Mesendoderm (in vitro differentiated cells): ENCODE data around the gene KEL.

Experiments used
- DNase-seq: peaks from one replicate; pipeline ENCODE4 v3.0.0; 2013
- H2AK5ac ChIP-seq: 2 replicates; pipeline ENCODE4 v1.6.1; 2013; ENCODE audit warnings: low read length, inconsistent platforms
- H2BK120ac ChIP-seq: 2 replicates; pipeline ENCODE4 v1.6.1; 2013; ENCODE audit warnings: low read depth, mild to moderate bottlenecking, low read length, moderate library complexity, mixed read lengths
- H2BK15ac ChIP-seq: replicated peaks from 2 replicates; pipeline ENCODE4 v1.6.1; 2013; ENCODE audit warnings: low read depth, mild to moderate bottlenecking, moderate library complexity
- H2BK5ac ChIP-seq: 2 replicates; pipeline ENCODE4 v1.6.1; 2013; ENCODE audit warnings: low read length, inconsistent platforms
- H3K18ac ChIP-seq: 2 replicates; pipeline ENCODE4 v1.6.1; 2013; ENCODE audit warnings: mild to moderate bottlenecking, low read length, mixed read lengths
- H3K23ac ChIP-seq: one replicate; pipeline ENCODE4 v1.6.1; 2013; ENCODE audit warnings: low read length
- H3K27ac ChIP-seq: 2 replicates; pipeline ENCODE4 v1.5.1; 2013; ENCODE audit warnings: low read depth, mild to moderate bottlenecking, inconsistent platforms, low read length, moderate library complexity
- H3K27me3 ChIP-seq: 2 replicates; pipeline ENCODE4 v1.6.1; 2013; ENCODE audit warnings: low read length, control low read depth, mild to moderate bottlenecking, inconsistent platforms; ENCODE audit not compliant: insufficient read depth, poor library complexity
- H3K36me3 ChIP-seq: 2 replicates; pipeline ENCODE4 v1.6.1; 2013; ENCODE audit warnings: low read length, inconsistent platforms; ENCODE audit not compliant: control insufficient read depth, insufficient read depth
- H3K4ac ChIP-seq: one replicate; pipeline ENCODE4 v1.6.1; 2013; ENCODE audit warnings: low read depth, mild to moderate bottlenecking, low read length, moderate library complexity
- H3K4me1 ChIP-seq: 2 replicates; pipeline ENCODE4 v1.6.1; 2013; ENCODE audit warnings: low read depth, low read length, inconsistent platforms; ENCODE audit not compliant: control insufficient read depth
- H3K4me2 ChIP-seq: 2 replicates; pipeline ENCODE4 v1.6.1; 2013; ENCODE audit warnings: low read length
- H3K4me3 ChIP-seq: 2 replicates; pipeline ENCODE4 v1.5.1; 2013; ENCODE audit warnings: mild to moderate bottlenecking, low read length
- H3K56ac ChIP-seq: one replicate; pipeline ENCODE4 v1.6.1; 2013; ENCODE audit warnings: low read length
- H3K79me1 ChIP-seq: 2 replicates; pipeline ENCODE4 v1.6.1; 2013; ENCODE audit warnings: low read length, inconsistent platforms
- H3K79me2 ChIP-seq: 2 replicates; pipeline ENCODE4 v1.6.1; 2013; ENCODE audit warnings: mild to moderate bottlenecking, low read length; ENCODE audit not compliant: control insufficient read depth, insufficient read depth
- H3K9ac ChIP-seq: 2 replicates; pipeline ENCODE4 v1.6.1; 2013; ENCODE audit warnings: low read length, inconsistent platforms
- H4K5ac ChIP-seq: one replicate; pipeline ENCODE4 v1.6.1; 2013; ENCODE audit warnings: low read length
- H4K8ac ChIP-seq: one replicate; pipeline ENCODE4 v1.6.1; 2013; ENCODE audit warnings: low read depth, mild to moderate bottlenecking, control low read depth, low read length, moderate library complexity
- WGBS: extraction: QIAGEN DNeasy Blood & Tissue Kit; methylation state at CpG from one replicate; pipeline ENCODE4 v1.1.7; 2013; ENCODE audit warnings: low lambda C conversion rate, missing lambda C conversion rate; ENCODE audit not compliant: insufficient coverage; ENCODE audit errors: extremely low coverage; 5-methylcytosine and 5-hydroxymethylcytosine counted together

The KEL gene

GRCh38 chr7:142960955-142961512 lies 1.1 kb downstream of the KEL start:
- no peaks in the 10 kb centered on the region for H3K79me1 ChIP-seq
- H3K36me3 ChIP-seq, result no peaks in the 10 kb centered on the region
- peaks cover 6% of the 10 kb centered on the region for H3K79me2 ChIP-seq
- H3K23ac ChIP-seq, result no peak overlapping the region
- H2AK5ac ChIP-seq, result no peak overlapping the region
- no peak overlapping the region for H2BK15ac ChIP-seq
- no peak overlapping the region for H2BK5ac ChIP-seq
- H3K4me1 ChIP-seq, result peaks cover 35% of the 10 kb centered on the region
- no CpG with 5 or more reads among the region's 5 CpGs for WGBS
- H3K4ac ChIP-seq, result peak overlapping the region; percentile 6
- DNase-seq, result peak; percentile 32
- peak overlapping the region; percentile 0 for H3K4me2 ChIP-seq
- H4K5ac ChIP-seq, result no peak overlapping the region
- no peaks in the 10 kb centered on the region for H3K27me3 ChIP-seq
- H3K9ac ChIP-seq, result peak overlapping the region; percentile 80
- H3K56ac ChIP-seq, result peak overlapping the region; percentile 89
- H4K8ac ChIP-seq, result no peak overlapping the region
- H3K18ac ChIP-seq, result peak overlapping the region; percentile 77
- H2BK120ac ChIP-seq, result peak overlapping the region; percentile 15
- no peak overlapping the region for H3K4me3 ChIP-seq
- no peak overlapping the region for H3K27ac ChIP-seq

GRCh38 chr7:142959202-142959601 lies 3.0 kb downstream of the KEL start:
- Histone ChIP-seq H4K5ac (no peak overlapping the region), H3K27ac (no peak overlapping the region)

GRCh38 chr7:142957723-142958122 lies 4.4 kb downstream of the KEL start:
- Histone ChIP-seq H4K8ac (no peak overlapping the region), H3K4me1 (peaks cover 27% of the 10 kb centered on the region), H2BK15ac (no peak overlapping the region), H3K4ac (peak overlapping the region; percentile 57), H3K79me2 (peaks cover 6% of the 10 kb centered on the region), H2BK5ac (peak overlapping the region; percentile 93), H3K27me3 (no peaks in the 10 kb centered on the region), H2BK120ac (peak overlapping the region; percentile 32), H3K27ac (peak overlapping the region; percentile 53), H3K4me2 (no peak overlapping the region), H3K79me1 (no peaks in the 10 kb centered on the region), H4K5ac (peak overlapping the region; percentile 2), H3K18ac (peak overlapping the region; percentile 29), H2AK5ac (peak overlapping the region; percentile 86), H3K9ac (peak overlapping the region; percentile 39), H3K23ac (peak overlapping the region; percentile 0), H3K56ac (peak overlapping the region; percentile 82), H3K4me3 (no peak overlapping the region), H3K36me3 (peaks cover 5% of the 10 kb centered on the region)
- peak; percentile 55 for DNase-seq
- WGBS, result no CpG with 5 or more reads among the region's 8 CpGs

More at GRCh38 chr7:142959202-142959601, 3.0 kb downstream of the KEL start:
- H3K18ac ChIP-seq, result no peak overlapping the region
- no peak overlapping the region for H3K4ac ChIP-seq
- peaks cover 33% of the 10 kb centered on the region for H3K4me1 ChIP-seq
- H3K79me2 ChIP-seq, result peaks cover 6% of the 10 kb centered on the region
- H3K9ac ChIP-seq, result no peak overlapping the region
- peaks cover 5% of the 10 kb centered on the region for H3K36me3 ChIP-seq
- H3K56ac ChIP-seq, result peak overlapping the region; percentile 53
- no peaks in the 10 kb centered on the region for H3K27me3 ChIP-seq
- no peak overlapping the region for H3K4me3 ChIP-seq
- no peak overlapping the region for H2AK5ac ChIP-seq
- H2BK5ac ChIP-seq, result no peak overlapping the region
- H4K8ac ChIP-seq, result no peak overlapping the region
- H3K79me1 ChIP-seq, result no peaks in the 10 kb centered on the region
- H3K23ac ChIP-seq, result peak overlapping the region; percentile 75
- no peak overlapping the region for H3K4me2 ChIP-seq
- no peak overlapping the region for H2BK120ac ChIP-seq
- no peak overlapping the region for H2BK15ac ChIP-seq
- DNase-seq, result no peak

GRCh38 chr7:142956951-142957623 lies 5.1 kb downstream of the KEL start:
- Histone ChIP-seq H3K36me3 (peaks cover 5% of the 10 kb centered on the region), H2BK15ac (no peak overlapping the region), H4K5ac (peak overlapping the region; percentile 59), H2BK120ac (no peak overlapping the region), H3K4me1 (peaks cover 27% of the 10 kb centered on the region), H3K79me2 (peaks cover 6% of the 10 kb centered on the region), H3K4me3 (no peak overlapping the region), H2BK5ac (peak overlapping the region; percentile 93), H3K4me2 (no peak overlapping the region), H4K8ac (no peak overlapping the region), H3K79me1 (no peaks in the 10 kb centered on the region), H3K56ac (peak overlapping the region; percentile 87), H2AK5ac (peak overlapping the region; percentile 84), H3K23ac (peak overlapping the region; percentile 29), H3K18ac (peak overlapping the region; percentile 71), H3K27me3 (no peaks in the 10 kb centered on the region), H3K9ac (peak overlapping the region; percentile 44), H3K4ac (peak overlapping the region; percentile 57), H3K27ac (peak overlapping the region; percentile 53)
- DNase-seq, result peak; percentile 97
- WGBS, result no CpG with 5 or more reads among the region's 3 CpGs

- Histone ChIP-seq H2BK120ac (no peak overlapping the region), H3K4me1 (peaks cover 15% of the 10 kb centered on the region), H3K27ac (no peak overlapping the region), H3K79me2 (no peaks in the 10 kb centered on the region), H3K4ac (no peak overlapping the region), H2AK5ac (no peak overlapping the region), H3K56ac (no peak overlapping the region), H3K36me3 (peaks cover 5% of the 10 kb centered on the region), H2BK15ac (no peak overlapping the region), H3K27me3 (no peaks in the 10 kb centered on the region), H2BK5ac (no peak overlapping the region), H3K79me1 (no peaks in the 10 kb centered on the region), H4K8ac (no peak overlapping the region), H4K5ac (no peak overlapping the region), H3K4me2 (no peak overlapping the region), H3K4me3 (no peak overlapping the region), H3K9ac (no peak overlapping the region), H3K23ac (no peak overlapping the region), H3K18ac (no peak overlapping the region)
- peak; percentile 16 for DNase-seq
Observed at GRCh38 chr7:142954680-142955268, 7.4 kb downstream of the KEL start.
